ENCODE results near the gene TPST2.

The TPST2 gene

GRCh38 chr22:26610072-26610958 is 20.4 kb upstream of the TPST2 start:
- no peak for DNase-seq

DNA sequence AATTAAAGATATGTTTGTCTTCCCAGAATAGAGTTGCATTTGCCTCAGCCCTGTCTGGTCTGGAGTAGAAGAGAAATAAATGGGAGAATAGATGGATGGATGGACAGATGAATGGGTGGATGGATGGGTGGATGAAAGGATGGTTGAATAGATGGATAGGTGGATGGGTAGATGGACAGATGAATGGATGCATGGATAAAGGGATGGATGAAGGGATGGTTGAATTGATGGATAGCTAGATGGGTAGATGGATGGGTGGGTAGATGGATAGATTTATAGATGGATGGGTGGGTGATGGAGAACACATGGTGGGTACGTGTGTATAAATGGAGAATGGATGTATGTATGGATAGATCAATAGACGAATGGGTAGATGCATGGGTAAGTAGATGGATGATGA is 19.4 kb upstream of the TPST2 start:
- DNase-seq: no peak

GRCh38 chr22:26608129-26608528 is 18.2 kb upstream of the TPST2 start:
- DNase-seq: peak; percentile 10

- no peak for DNase-seq
Observed at GRCh38 chr22:26606611-26607010, 16.7 kb upstream of the TPST2 start.

GRCh38 chr22:26604368-26604767 is 14.4 kb upstream of the TPST2 start:
- DNase-seq: no peak

DNA sequence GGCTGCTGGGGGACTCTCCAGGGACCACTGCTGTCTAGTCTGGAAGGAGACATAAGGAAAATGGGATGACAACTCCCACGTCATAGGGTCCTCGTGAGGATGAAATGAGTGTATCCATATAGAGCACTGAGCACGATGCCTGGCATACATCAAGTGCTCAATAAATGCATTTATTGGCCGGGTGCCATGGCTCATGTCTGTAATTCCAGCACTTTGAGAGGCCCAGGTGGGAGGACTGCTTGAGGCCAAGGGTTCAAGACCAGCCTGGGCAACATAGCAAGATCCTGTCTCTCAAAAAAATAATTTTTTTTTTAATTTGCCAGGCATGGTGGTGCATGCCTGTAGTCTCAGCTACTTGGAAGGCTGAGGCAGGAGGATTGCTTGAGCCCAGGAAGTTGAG is 12.2 kb upstream of the TPST2 start:
- no peak for DNase-seq

GRCh38 chr22:26601726-26602125 is 11.8 kb upstream of the TPST2 start:
- no peak for DNase-seq

- DNase-seq: no peak
Observed at GRCh38 chr22:26599505-26599904, 9.6 kb upstream of the TPST2 start.

- no peak for DNase-seq
Observed at GRCh38 chr22:26597480-26597879, 7.5 kb upstream of the TPST2 start.

DNA sequence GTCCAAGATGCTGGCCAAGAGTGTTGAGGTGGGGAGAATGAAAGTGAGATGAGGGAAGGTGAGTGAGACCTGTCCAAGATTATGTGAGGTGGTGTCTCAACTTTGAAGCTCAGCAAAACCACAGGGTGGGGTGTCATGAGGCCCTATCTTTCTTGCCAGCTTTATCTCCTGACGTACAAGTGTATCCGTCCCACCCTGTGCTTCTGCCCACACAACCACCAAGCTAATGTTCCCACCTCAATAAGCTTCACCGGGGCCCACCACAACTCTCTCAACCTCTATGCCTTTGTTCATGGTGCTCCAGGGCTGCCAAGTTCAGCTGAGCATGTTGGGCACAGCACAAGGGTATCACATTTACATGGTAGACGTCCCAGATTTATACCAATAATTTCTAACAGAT is 7.1 kb upstream of the TPST2 start:
- DNase-seq: no peak

- DNase-seq: no peak
Observed at GRCh38 chr22:26593763-26594162, 3.8 kb upstream of the TPST2 start.

- no peak for DNase-seq
Observed at GRCh38 chr22:26592421-26592891, 2.5 kb upstream of the TPST2 start.

DNA sequence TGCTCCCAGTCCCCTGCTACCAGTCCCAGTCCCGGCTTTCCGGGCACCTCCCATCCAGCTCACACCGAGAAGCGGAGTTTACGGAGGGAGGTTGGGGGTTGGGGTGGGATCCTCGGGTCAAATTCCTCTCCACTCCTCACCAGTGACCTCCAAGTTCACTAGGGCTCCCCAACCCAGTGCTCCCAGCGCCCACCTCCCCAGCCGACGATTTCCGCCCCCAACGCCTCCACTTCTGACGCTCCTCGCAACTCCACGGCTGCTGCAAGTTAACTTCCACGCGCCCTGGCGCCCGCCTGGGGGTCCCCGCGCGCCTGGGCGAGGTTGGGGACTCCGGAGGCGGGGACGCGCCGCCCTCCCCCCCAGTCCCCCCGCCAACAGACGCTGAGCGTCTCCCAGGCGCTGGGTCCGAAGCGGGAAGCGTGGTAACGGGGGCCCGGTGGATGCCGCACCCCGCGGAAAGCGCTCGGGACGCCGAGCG is 526 bp downstream of the TPST2 start:
- no peak for DNase-seq

DNA sequence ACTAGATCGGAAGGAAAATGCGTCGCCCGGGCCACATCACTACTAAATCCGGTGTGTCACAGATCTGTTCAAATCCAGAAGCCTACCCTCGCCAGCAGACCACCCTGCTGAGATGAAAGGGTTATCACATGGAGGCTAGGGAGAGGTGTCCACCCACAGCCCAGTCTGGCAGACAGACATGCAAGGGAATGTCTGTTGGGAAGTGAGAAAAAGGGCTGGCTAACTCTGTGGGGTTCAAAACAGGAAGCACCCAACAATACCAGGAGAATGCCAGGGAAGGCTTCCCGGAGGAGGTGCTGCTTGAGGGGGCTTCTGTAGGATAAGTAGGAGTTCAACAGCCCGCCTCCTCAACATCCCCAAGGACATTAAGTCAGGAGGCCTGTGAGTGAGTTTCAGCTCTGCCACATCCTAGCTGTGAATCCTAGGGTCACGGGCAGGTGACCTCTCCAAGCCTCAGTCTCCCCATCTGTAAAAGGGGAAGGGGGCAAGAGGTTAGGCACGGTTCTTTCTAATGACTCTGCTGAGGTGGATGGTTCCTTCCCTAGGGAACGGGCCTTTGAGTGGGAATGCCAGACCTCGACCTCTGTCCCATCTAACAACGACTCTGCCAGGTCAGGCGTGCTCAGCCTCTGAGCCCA is 1.1 kb downstream of the TPST2 start:
- DNase-seq: no peak

DNA sequence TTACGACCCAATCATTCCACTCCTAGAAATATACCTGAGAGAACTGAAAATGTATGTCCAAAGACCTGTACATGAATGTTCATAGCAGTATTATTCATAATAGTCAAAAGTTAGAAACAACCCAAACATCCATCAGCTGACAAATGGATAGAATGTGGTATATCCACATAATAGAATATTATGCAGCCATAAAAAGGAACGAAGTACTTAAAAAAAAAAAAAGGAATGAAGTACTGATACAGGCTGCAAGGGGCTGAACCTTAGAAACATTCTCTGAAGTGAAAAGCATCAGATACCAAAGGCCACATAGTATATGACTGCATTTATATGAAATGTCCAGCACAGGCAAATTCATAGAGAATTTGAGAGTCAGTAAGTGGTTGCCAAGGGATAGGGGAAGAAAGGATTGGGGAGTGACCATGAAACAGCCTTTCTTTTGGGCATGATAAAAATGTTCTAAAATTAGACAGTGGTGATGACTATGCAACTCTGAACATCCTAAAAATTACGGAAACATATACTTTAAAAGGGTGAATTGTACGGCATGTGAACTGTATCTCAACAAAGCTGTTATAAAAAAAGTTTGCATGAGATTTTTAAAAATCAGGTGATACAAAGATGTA is 1.8 kb downstream of the TPST2 start:
- no peak for DNase-seq

DNA sequence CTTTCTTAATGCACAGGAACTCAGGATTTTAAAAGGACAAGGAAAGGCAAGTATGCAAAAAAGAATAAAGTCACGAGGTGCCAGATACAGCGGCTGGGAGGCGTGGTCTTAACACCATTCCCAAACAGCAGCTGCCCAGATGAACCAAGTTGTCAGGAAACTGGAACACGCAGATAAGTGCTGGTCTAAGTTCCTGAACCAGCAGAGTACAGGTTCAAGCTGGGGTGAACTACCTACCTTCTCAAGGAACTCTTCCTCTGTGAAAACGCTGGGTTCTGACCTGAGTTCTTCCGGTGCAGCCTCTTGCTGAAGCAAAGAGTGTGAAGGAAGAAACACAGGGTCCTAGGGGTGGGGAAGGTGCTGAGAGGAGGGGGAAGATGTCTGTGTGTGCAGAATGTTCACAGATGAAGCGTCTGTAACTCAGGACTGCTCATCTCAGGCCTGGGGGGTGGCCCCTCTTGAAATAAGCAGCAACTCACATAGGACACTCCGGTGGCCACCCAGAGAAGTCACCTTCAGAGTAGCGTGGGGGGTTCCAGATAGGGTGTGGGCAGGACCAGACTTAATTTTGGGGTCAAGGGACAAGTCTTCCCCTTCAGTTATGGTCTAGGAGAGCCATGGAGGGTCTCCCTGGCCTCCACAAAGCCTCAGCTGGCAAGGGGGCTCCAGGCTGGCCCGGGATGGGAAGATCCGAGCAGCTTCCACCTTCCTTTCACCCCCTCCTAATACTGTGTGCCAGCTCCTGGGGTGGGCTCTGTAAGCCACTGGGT is 3.2 kb downstream of the TPST2 start:
- DNase-seq: no peak

- no peak for DNase-seq
Observed at GRCh38 chr22:26585104-26585790, 4.7 kb downstream of the TPST2 start.

- DNase-seq: no peak
Observed at GRCh38 chr22:26584010-26584409, 5.9 kb downstream of the TPST2 start.

- no peak for DNase-seq
Observed at GRCh38 chr22:26581633-26582168, 8.2 kb downstream of the TPST2 start.

- no peak for DNase-seq
Observed at GRCh38 chr22:26581026-26581425, 8.9 kb downstream of the TPST2 start.

DNA sequence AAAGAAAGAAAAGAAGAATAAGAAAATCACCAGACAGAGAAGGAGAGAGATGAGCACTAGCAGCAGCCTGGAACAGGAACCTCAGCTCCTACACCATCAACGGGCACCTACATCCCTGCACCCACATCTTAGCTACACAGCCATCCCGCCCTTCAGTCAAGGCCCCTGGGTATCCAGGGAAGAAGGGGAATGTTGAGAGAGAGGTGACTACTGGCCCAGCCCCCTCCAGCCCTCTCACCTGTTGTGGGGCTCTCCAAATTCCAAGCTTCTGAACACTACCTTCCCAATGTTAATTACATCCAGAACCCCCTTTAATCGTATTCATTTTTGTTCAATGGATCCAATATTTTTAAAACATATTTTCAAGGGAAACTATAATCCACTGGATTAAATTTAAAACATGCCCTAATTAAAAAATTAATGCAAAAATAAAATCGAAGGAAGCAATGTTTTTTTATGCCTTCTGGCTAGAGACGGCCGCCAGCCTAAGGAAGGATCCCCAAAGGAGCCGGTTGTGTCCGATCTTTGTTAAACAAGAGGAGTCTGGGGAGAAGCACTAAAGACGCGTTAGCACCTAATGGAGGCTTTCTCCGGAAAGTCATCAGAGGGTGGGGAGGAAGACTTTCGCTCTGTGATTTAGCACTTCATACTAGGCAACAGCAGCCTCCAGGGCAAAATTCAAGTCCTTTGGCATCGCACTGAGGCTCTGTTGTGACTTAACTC is 9.5 kb downstream of the TPST2 start:
- DNase-seq: no peak

All from NCI-H1436 (cell line).